GM12878 (cell line): ENCODE measurements around the gene IFI6. TPM values are rescaled to one million over a fixed set of nuclear protein-coding genes. Genes with fewer than 3 reads are reported as not detected.

Experiments used
- ATF2 ChIP-seq: IDR thresholded peaks from 2 replicates; pipeline ENCODE4 v1.6.1; 2012; ENCODE audit warnings: low read length, inconsistent platforms
- CHD4 ChIP-seq: fragments of 200-600 bp; sonication (generic); IDR thresholded peaks from 2 replicates; pipeline ENCODE4 v1.6.1; 2016; ENCODE audit warnings: mild to moderate bottlenecking
- CTCF ChIP-seq, 3 experiments: IDR thresholded peaks in 2 of 3; conservative IDR thresholded peaks in 1 of 3; 2 replicates each; pipeline ENCODE4 v1.5.1; 2011; ENCODE audit warnings: low read depth in 3 of 3, low read length in 3 of 3, mild to moderate bottlenecking in 3 of 3, control low read depth in 2 of 3, moderate library complexity in 2 of 3, inconsistent platforms in 1 of 3, mixed read lengths in 1 of 3; ENCODE audit not compliant: control insufficient read depth in 2 of 3, insufficient read depth in 1 of 3; ENCODE audit errors: extremely low read depth in 1 of 3
- E2F8 ChIP-seq: fragments of 450-650 bp; IDR thresholded peaks from 2 replicates; pipeline ENCODE4 v1.6.1; 2018; ENCODE audit warnings: mild to moderate bottlenecking, low read depth, moderate library complexity; ENCODE audit not compliant: partially characterized antibody
- HCFC1 ChIP-seq: fragments of 150-350 bp; IDR thresholded peaks from 2 replicates; pipeline ENCODE4 v1.6.1; 2014; ENCODE audit warnings: low read length
- HDAC2 ChIP-seq: fragments of 200-600 bp; sonication (generic); IDR thresholded peaks from 2 replicates; pipeline ENCODE4 v1.6.1; 2017
- JUND ChIP-seq: IDR thresholded peaks from 2 replicates; pipeline ENCODE4 v1.6.1; 2012; ENCODE audit warnings: low read depth, mild to moderate bottlenecking, low read length, improper control_type of control experiment, moderate library complexity
- MTA3 ChIP-seq: IDR thresholded peaks from 2 replicates; pipeline ENCODE4 v1.6.1; 2012; ENCODE audit warnings: low read length, inconsistent platforms, borderline replicate concordance
- SMAD1 ChIP-seq: fragments of 450-650 bp; IDR thresholded peaks from 2 replicates; pipeline ENCODE4 v1.6.1; 2018; ENCODE audit warnings: mild to moderate bottlenecking, low read depth; ENCODE audit not compliant: partially characterized antibody
- polyA plus RNA-seq, 11 experiments: library from polyadenylated mRNA; depleted of rRNA in 4 of 11; unstranded in 6 of 11; stranded (reverse) in 5 of 11; fragments of >200 nt; fragmentation: Nextera tagmentation in 4 of 11; fragmentation: Illumina TruSeq in 1 of 11; extraction: Ambion mirVana in 4 of 11; extraction: Trizol in 1 of 11; gene quantifications; 1 replicate in 1 of 11; 2 replicates in 10 of 11; pipeline versions ENCODE4 v1.2.1 to v1.2.3, GENCODE V29; 2011 to 2016; ENCODE audit warnings: inconsistent platforms in 2 of 11, missing spikeins in 2 of 11, low read depth in 1 of 11
- total RNA-seq, 4 experiments: library from RNA; depleted of rRNA in 3 of 4; stranded (reverse); fragments of >200 nt in 3 of 4; fragmentation: Illumina TruSeq in 1 of 4; extraction: Trizol in 1 of 4; gene quantifications; 2 replicates each; pipeline versions ENCODE4 v1.2.1 to v1.2.3, GENCODE V29; 2013 to 2021

IFI6 gene
- total and polyA plus RNA-seq, 10 of the 15 experiments (the other 5 are each of a cell fraction or from before 2014, with no cell fraction given), result 5.6 to 123 (median 69.0) TPM

- TF ChIP-seq ATF2, result peak; percentile 30; the same call in 1 of the 2 replicates
- no peak for TF ChIP-seq E2F8
- TF ChIP-seq CTCF (IDR thresholded peaks at IDR 0.05 in 2 of 3, conservative IDR thresholded peaks at IDR 0.05 in 1 of 3; ENCODE audit: control insufficient read depth in 2 of 3, extremely low read depth in 1 of 3, insufficient read depth in 1 of 3, low read depth in 3 of 3, low read length in 3 of 3), result no peak
- no peak for TF ChIP-seq CHD4
- no peak for TF ChIP-seq JUND
- TF ChIP-seq SMAD1, result no peak
- 0 out of 2 replicates have a peak, but pooled peaks have one; percentile 31 for TF ChIP-seq MTA3
- TF ChIP-seq HCFC1, result no peak
- TF ChIP-seq HDAC2, result no peak
- TF ChIP-seq, all 136 proteins: peak for 24
Measured at GRCh38 chr1:27689423-27690173, 17.6 kb upstream of the IFI6 start (continued).
